Colonic mucosa (tissue), 4 donors: ENCODE results near the gene C1QTNF9. TPM values are rescaled to one million over a fixed set of nuclear protein-coding genes. Genes with fewer than 3 reads are reported as not detected.
"Not testable (repeated sequence)": the region's sequence is repeated elsewhere in the genome, so short reads cannot be mapped to it uniquely, and the experiment has no call there.

Experiments used
- DNase-seq: peaks from one replicate; pipeline ENCODE4 v3.0.0-alpha.2; 2020
- H3K27ac ChIP-seq: fragments of 200-600 bp; one replicate; pipeline ENCODE4 v1.8.0; 2021
- H3K27me3 ChIP-seq: fragments of 200-600 bp; one replicate; pipeline ENCODE4 v1.8.0; 2021
- H3K36me3 ChIP-seq: fragments of 200-600 bp; one replicate; pipeline ENCODE4 v1.8.0; 2021
- H3K4me1 ChIP-seq: fragments of 200-600 bp; one replicate; pipeline ENCODE4 v1.8.0; 2021; ENCODE audit warnings: mild to moderate bottlenecking
- H3K4me3 ChIP-seq: fragments of 200-600 bp; one replicate; pipeline ENCODE4 v1.8.0; 2021
- H3K9ac ChIP-seq, 2 donors: one replicate each; pipeline ENCODE4 v1.7.0; 2013; ENCODE audit warnings: control low read depth in 2 of 2, low read depth in 2 of 2, low read length in 2 of 2
- H3K9me3 ChIP-seq: fragments of 200-600 bp; one replicate; pipeline ENCODE4 v1.8.0; 2021
- CTCF ChIP-seq: fragments of 200-600 bp; IDR thresholded peaks from one replicate; pipeline ENCODE4 v1.8.0; 2022; ENCODE audit warnings: antibody characterized with exemption, mild to moderate bottlenecking
- intact Hi-C: fragments of 100-400 bp; cut with DNase I; formaldehyde crosslinking; loops from one replicate; pipeline ENCODE4 v1.14.1; 2022
- total RNA-seq, 2 donors: library from RNA; stranded (reverse); fragmentation: NEBNext Ultra II Directional in 1 of 2; extraction: Animal tissue kit (Norgen Biotek cat#: 25700) in 1 of 2; gene quantifications; one replicate each; pipeline ENCODE4 v1.2.1, GENCODE V29; 2021
- donor health status: healthy.
- donor health status: DM: no; HTN: no; CAD: no.
- donor health status: DM: no; HTN: no; CAD: no.

Gene C1QTNF9
- total RNA-seq, 2 donors from 2014 or later, result 0.19 TPM; not detected in 1

GRCh38 chr13:24353736-24354135 lies 44.4 kb downstream of the C1QTNF9 start:
- DNase-seq, result no peak

GRCh38 chr13:24355103-24355502 lies 45.7 kb downstream of the C1QTNF9 start:
- intact Hi-C loops, result no loop called here
- Histone ChIP-seq H3K9ac (no peak overlapping the region), H3K4me1 (no peaks in the 10 kb centered on the region), H3K27me3 (no peaks in the 10 kb centered on the region), H3K4me3 (no peak overlapping the region), H3K36me3 (no peaks in the 10 kb centered on the region), H3K27ac (no peak overlapping the region), H3K9me3 (no peaks in the 10 kb centered on the region)
- TF ChIP-seq CTCF, result no peak
- no peak for DNase-seq

More at GRCh38 chr13:24353736-24354135, 44.4 kb downstream of the C1QTNF9 start:
- H3K9ac ChIP-seq, result no peak overlapping the region
- H3K36me3 ChIP-seq, result no peaks in the 10 kb centered on the region
- no peaks in the 10 kb centered on the region for H3K4me1 ChIP-seq
- no peak overlapping the region for H3K27ac ChIP-seq
- no peak for TF ChIP-seq CTCF
- no peaks in the 10 kb centered on the region for H3K9me3 ChIP-seq
- no peaks in the 10 kb centered on the region for H3K27me3 ChIP-seq
- intact Hi-C loops, result no loop called here
- no peak overlapping the region for H3K4me3 ChIP-seq

GRCh38 chr13:24356270-24356669 lies 46.9 kb downstream of the C1QTNF9 start:
- Histone ChIP-seq H3K27me3 (no peaks in the 10 kb centered on the region), H3K4me3 (no peak overlapping the region), H3K9me3 (no peaks in the 10 kb centered on the region), H3K9ac (no peak overlapping the region), H3K27ac (no peak overlapping the region), H3K36me3 (no peaks in the 10 kb centered on the region), H3K4me1 (no peaks in the 10 kb centered on the region)
- intact Hi-C loops, result no loop called here
- no peak for TF ChIP-seq CTCF
- DNase-seq, result no peak

- H3K36me3 ChIP-seq, result no peaks in the 10 kb centered on the region
- H3K9ac ChIP-seq, result no peak overlapping the region
- no peak for TF ChIP-seq CTCF
- no peak for DNase-seq
- no peak overlapping the region for H3K27ac ChIP-seq
- intact Hi-C loops, result no loop called here
- no peaks in the 10 kb centered on the region for H3K27me3 ChIP-seq
- H3K4me3 ChIP-seq, result no peak overlapping the region
- H3K4me1 ChIP-seq, result no peaks in the 10 kb centered on the region
- H3K9me3 ChIP-seq, result no peaks in the 10 kb centered on the region
Observed at GRCh38 chr13:24356837-24357236, 47.5 kb downstream of the C1QTNF9 start.

- no peak for DNase-seq
- Histone ChIP-seq H3K27ac (no peak overlapping the region), H3K4me1 (no peaks in the 10 kb centered on the region), H3K9me3 (no peaks in the 10 kb centered on the region), H3K36me3 (no peaks in the 10 kb centered on the region), H3K27me3 (no peaks in the 10 kb centered on the region), H3K9ac (no peak overlapping the region), H3K4me3 (no peak overlapping the region)
- no peak for TF ChIP-seq CTCF
- intact Hi-C loops, result no loop called here
Observed at GRCh38 chr13:24357756-24358155, 48.4 kb downstream of the C1QTNF9 start.

GRCh38 chr13:24358836-24359235 lies 49.5 kb downstream of the C1QTNF9 start:
- H3K27me3 ChIP-seq, H3K9me3 ChIP-seq, H3K27ac ChIP-seq, DNase-seq, H3K4me1 ChIP-seq, H3K4me3 ChIP-seq, H3K36me3 ChIP-seq, intact Hi-C loops, H3K9ac ChIP-seq: not testable (repeated sequence)

- H3K27me3 ChIP-seq, H3K4me1 ChIP-seq, H3K27ac ChIP-seq, H3K9me3 ChIP-seq, H3K9ac ChIP-seq, DNase-seq, H3K36me3 ChIP-seq, H3K4me3 ChIP-seq, intact Hi-C loops: not testable (repeated sequence)
Observed at GRCh38 chr13:24359252-24359651, 49.9 kb downstream of the C1QTNF9 start.
